Nephron (organoid): ENCODE results near the gene SUSD1.

Experiments
- H3K27ac Mint-ChIP-seq, 3 experiments: 2 replicates each; pipeline ENCODE4 v1.8.0; 2020; ENCODE audit warnings: mixed read lengths in 3 of 3, mild to moderate bottlenecking in 2 of 3, moderate library complexity in 1 of 3
- H3K27me3 Mint-ChIP-seq: 2 replicates; pipeline ENCODE4 v1.8.0; 2021; ENCODE audit warnings: low read depth, mild to moderate bottlenecking, moderate library complexity, mixed read lengths
- H3K36me3 Mint-ChIP-seq: 2 replicates; pipeline ENCODE4 v1.8.0; 2020; ENCODE audit warnings: low read depth, mixed read lengths
- H3K4me1 Mint-ChIP-seq: 2 replicates; pipeline ENCODE4 v1.8.0; 2020; ENCODE audit warnings: mixed read lengths
- H3K4me3 Mint-ChIP-seq, 3 experiments: 2 replicates each; pipeline ENCODE4 v1.8.0; 2020; ENCODE audit warnings: mild to moderate bottlenecking in 3 of 3, mixed read lengths in 3 of 3, moderate library complexity in 2 of 3
- H3K9me3 Mint-ChIP-seq: 2 replicates; pipeline ENCODE4 v1.8.0; 2020; ENCODE audit warnings: mixed read lengths
- CTCF ChIP-seq, 3 experiments: fragments of 200-600 bp; sonication (generic); IDR thresholded peaks; one replicate each; pipeline ENCODE4 v1.5.0; 2021; ENCODE audit warnings: antibody characterized with exemption in 3 of 3; ENCODE audit not compliant: unreplicated experiment in 3 of 3

Gene SUSD1

GRCh38 chr9:112127281-112127680, 47.8 kb downstream of the SUSD1 start:
- H3K36me3 Mint-ChIP-seq: peaks cover 9% of the 10 kb centered on the region
- H3K4me3 Mint-ChIP-seq: no peak overlapping the region
- H3K4me1 Mint-ChIP-seq: peaks cover 10% of the 10 kb centered on the region
- no peak for TF ChIP-seq CTCF (IDR thresholded peaks at IDR 0.05; ENCODE audit: unreplicated experiment in 3 of 3)
- no peaks in the 10 kb centered on the region for H3K27me3 Mint-ChIP-seq
- no peaks in the 10 kb centered on the region for H3K9me3 Mint-ChIP-seq
- H3K27ac Mint-ChIP-seq: peak overlapping the region; percentile 12 to 77 (median 62)

DNA sequence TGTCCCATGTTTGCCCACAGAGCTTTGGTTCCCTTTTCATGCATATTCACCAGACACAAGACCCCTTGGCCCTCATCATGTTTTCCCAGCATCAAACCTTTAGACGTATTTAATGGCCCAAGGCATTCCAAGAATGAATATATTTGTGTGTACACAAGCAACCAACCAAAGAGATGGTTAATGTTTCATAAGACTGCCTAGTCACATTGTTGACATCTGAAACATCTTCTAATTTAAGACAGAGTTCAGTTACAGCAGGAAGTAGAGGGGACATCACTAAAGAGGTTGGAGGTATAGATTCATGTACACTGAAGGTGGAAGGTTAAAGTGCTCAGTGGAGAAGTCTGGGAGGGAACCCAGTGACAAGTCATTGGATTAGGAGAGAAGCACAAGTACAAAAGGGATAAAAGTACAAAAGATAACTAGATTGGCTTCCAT, 49.1 kb downstream of the SUSD1 start:
- Mint-ChIP-seq H3K27me3 (no peaks in the 10 kb centered on the region), H3K36me3 (peaks cover 18% of the 10 kb centered on the region), H3K4me1 (peaks cover 13% of the 10 kb centered on the region), H3K9me3 (no peaks in the 10 kb centered on the region), H3K27ac (peak overlapping the region; percentile 92 to 95 (median 94)), H3K4me3 (no peak overlapping the region)
- no peak for TF ChIP-seq CTCF (IDR thresholded peaks at IDR 0.05; ENCODE audit: unreplicated experiment in 3 of 3)

GRCh38 chr9:112124156-112124555, 50.9 kb downstream of the SUSD1 start:
- TF ChIP-seq CTCF (IDR thresholded peaks at IDR 0.05; ENCODE audit: unreplicated experiment in 3 of 3): no peak
- Mint-ChIP-seq H3K4me1 (peaks cover 30% of the 10 kb centered on the region), H3K27me3 (no peaks in the 10 kb centered on the region), H3K36me3 (peaks cover 24% of the 10 kb centered on the region), H3K9me3 (no peaks in the 10 kb centered on the region), H3K27ac (no peak overlapping the region), H3K4me3 (no peak overlapping the region)

- Mint-ChIP-seq H3K4me3 (no peak overlapping the region), H3K27ac (peak overlapping the region; percentile 95 to 99 (median 98)), H3K4me1 (peaks cover 35% of the 10 kb centered on the region), H3K27me3 (no peaks in the 10 kb centered on the region), H3K36me3 (peaks cover 25% of the 10 kb centered on the region), H3K9me3 (no peaks in the 10 kb centered on the region)
- no peak for TF ChIP-seq CTCF (IDR thresholded peaks at IDR 0.05; ENCODE audit: unreplicated experiment in 3 of 3)
Measured at GRCh38 chr9:112121633-112122032, 53.5 kb downstream of the SUSD1 start.

GRCh38 chr9:112120439-112120925, 54.6 kb downstream of the SUSD1 start:
- Mint-ChIP-seq H3K9me3 (no peaks in the 10 kb centered on the region), H3K36me3 (peaks cover 33% of the 10 kb centered on the region), H3K4me3 (no peak overlapping the region), H3K27ac (peak overlapping the region; percentile 95 to 99 (median 98)), H3K4me1 (peaks cover 30% of the 10 kb centered on the region), H3K27me3 (no peaks in the 10 kb centered on the region)
- TF ChIP-seq CTCF (IDR thresholded peaks at IDR 0.05; ENCODE audit: unreplicated experiment in 3 of 3): no peak

GRCh38 chr9:112120030-112120341, 55.1 kb downstream of the SUSD1 start:
- no peak overlapping the region for H3K4me3 Mint-ChIP-seq
- peaks cover 33% of the 10 kb centered on the region for H3K36me3 Mint-ChIP-seq
- no peaks in the 10 kb centered on the region for H3K9me3 Mint-ChIP-seq
- peaks cover 30% of the 10 kb centered on the region for H3K4me1 Mint-ChIP-seq
- TF ChIP-seq CTCF (IDR thresholded peaks at IDR 0.05; ENCODE audit: unreplicated experiment in 3 of 3): no peak
- peak overlapping the region; percentile 95 to 99 (median 98) for H3K27ac Mint-ChIP-seq
- no peaks in the 10 kb centered on the region for H3K27me3 Mint-ChIP-seq
